ENCODE results near the gene PLA2R1.
"Not testable (repeated sequence)": the region's sequence is repeated elsewhere in the genome, so short reads cannot be mapped to it uniquely, and the experiment has no call there.

Gene PLA2R1

GRCh38 chr2:159982842-159983785, 79.3 kb downstream of the PLA2R1 start:
- Mint-ChIP-seq H3K9me3 (no peaks in the 10 kb centered on the region), H3K36me3 (ENCODE audit: insufficient read depth) (no peaks in the 10 kb centered on the region), H3K4me1 (no peaks in the 10 kb centered on the region), H3K27me3 (peaks cover 51% of the 10 kb centered on the region), H3K27ac (ENCODE audit: low read depth) (no peak overlapping the region), H3K4me3 (no peak overlapping the region)
- ATAC-seq (replicated peaks; ENCODE audit: extremely low read depth, poor library complexity, severe bottlenecking) (no peak), DNase-seq (ENCODE audit: low spot score in 2 of 2) (no peak)

DNA sequence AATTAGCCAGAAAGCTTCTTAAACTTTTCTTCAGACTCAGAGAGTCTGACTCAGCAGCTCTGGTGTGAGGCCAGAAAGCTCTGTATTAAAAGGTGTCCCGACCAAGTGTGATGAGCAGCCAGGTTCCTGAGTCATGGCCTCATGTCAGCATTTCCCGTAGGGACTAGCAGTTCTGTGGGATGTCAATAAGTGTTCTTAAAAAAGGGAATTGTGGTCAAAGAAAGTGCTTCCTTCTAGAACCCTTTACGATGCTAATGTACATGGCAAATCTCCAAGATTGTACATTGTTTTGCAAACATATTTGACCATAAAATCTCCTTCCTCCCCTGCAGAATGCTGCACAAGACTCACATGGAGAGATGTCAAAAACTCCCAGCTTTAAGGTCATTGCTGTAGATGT, 80.1 kb downstream of the PLA2R1 start:
- Mint-ChIP-seq H3K9me3 (no peaks in the 10 kb centered on the region), H3K36me3 (ENCODE audit: insufficient read depth) (no peaks in the 10 kb centered on the region), H3K4me3 (no peak overlapping the region), H3K27me3 (peaks cover 51% of the 10 kb centered on the region), H3K27ac (ENCODE audit: low read depth) (no peak overlapping the region), H3K4me1 (no peaks in the 10 kb centered on the region)
- ATAC-seq (replicated peaks; ENCODE audit: extremely low read depth, poor library complexity, severe bottlenecking) (no peak), DNase-seq (ENCODE audit: low spot score in 2 of 2) (no peak)

- Mint-ChIP-seq H3K27ac (ENCODE audit: low read depth) (no peak overlapping the region), H3K4me3 (no peak overlapping the region), H3K9me3 (no peaks in the 10 kb centered on the region), H3K36me3 (ENCODE audit: insufficient read depth) (no peaks in the 10 kb centered on the region), H3K4me1 (no peaks in the 10 kb centered on the region), H3K27me3 (peaks cover 63% of the 10 kb centered on the region)
- DNase-seq (ENCODE audit: low spot score in 2 of 2) (no peak), ATAC-seq (replicated peaks; ENCODE audit: extremely low read depth, poor library complexity, severe bottlenecking) (no peak)
These were observed 85.8 kb downstream of the PLA2R1 start for GRCh38 chr2:159976527-159977160.

- ATAC-seq (replicated peaks; ENCODE audit: extremely low read depth, poor library complexity, severe bottlenecking) (no peak), DNase-seq (ENCODE audit: low spot score in 2 of 2) (no peak)
- Mint-ChIP-seq H3K27ac (ENCODE audit: low read depth) (no peak overlapping the region), H3K4me3 (no peak overlapping the region), H3K4me1 (no peaks in the 10 kb centered on the region), H3K9me3 (no peaks in the 10 kb centered on the region), H3K27me3 (peaks cover 33% of the 10 kb centered on the region), H3K36me3 (ENCODE audit: insufficient read depth) (no peaks in the 10 kb centered on the region)
These were observed 89.1 kb downstream of the PLA2R1 start for GRCh38 chr2:159973325-159973724.

DNA sequence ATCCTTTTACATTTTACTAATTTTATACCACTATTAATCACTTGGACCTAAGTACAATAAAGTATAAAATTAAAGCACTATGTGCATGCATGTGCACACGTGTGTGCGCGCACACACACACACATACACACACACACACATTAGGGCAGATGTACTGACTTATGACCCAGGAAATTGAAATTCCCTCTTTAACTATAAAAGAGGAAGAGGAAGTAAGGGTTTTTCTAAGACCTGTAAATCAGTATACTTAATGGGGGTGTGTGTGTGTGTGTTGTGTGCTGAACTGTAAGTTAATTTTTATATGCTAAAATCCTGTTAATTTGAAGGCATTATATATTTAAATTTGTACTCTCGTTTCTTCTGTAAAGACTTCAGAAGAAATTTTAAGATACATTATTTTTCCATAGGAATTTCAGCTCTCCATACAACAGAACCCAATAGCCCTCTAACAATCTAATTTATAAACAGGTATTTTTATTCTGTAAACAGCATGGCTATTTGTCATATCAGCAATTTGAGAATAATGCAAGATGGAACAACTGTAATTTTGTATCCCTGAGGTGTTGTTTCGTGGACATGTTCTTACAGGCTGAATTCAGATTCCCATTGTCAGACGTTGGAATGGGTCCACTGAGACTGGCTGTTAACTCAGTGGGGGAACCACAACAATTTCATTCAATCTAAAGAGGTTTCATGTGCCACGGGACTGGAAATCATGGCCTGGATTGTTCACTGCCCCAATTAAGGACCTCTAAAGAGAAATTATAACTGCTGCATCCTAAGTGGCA, 90.9 kb downstream of the PLA2R1 start:
- Mint-ChIP-seq H3K27ac (ENCODE audit: low read depth) (no peak overlapping the region), H3K4me3 (no peak overlapping the region), H3K9me3 (no peaks in the 10 kb centered on the region), H3K27me3 (peaks cover 15% of the 10 kb centered on the region), H3K4me1 (no peaks in the 10 kb centered on the region), H3K36me3 (ENCODE audit: insufficient read depth) (no peaks in the 10 kb centered on the region)
- DNase-seq (ENCODE audit: low spot score in 2 of 2) (no peak), ATAC-seq (replicated peaks; ENCODE audit: extremely low read depth, poor library complexity, severe bottlenecking) (no peak)

GRCh38 chr2:159970548-159970947, 91.9 kb downstream of the PLA2R1 start:
- peaks cover 15% of the 10 kb centered on the region for H3K27me3 Mint-ChIP-seq
- not testable (repeated sequence) for ATAC-seq (replicated peaks; ENCODE audit: extremely low read depth, poor library complexity, severe bottlenecking); H3K9me3 Mint-ChIP-seq; DNase-seq (ENCODE audit: low spot score in 2 of 2); H3K27ac Mint-ChIP-seq (ENCODE audit: low read depth); H3K4me1 Mint-ChIP-seq; H3K36me3 Mint-ChIP-seq (ENCODE audit: insufficient read depth); H3K4me3 Mint-ChIP-seq

DNA sequence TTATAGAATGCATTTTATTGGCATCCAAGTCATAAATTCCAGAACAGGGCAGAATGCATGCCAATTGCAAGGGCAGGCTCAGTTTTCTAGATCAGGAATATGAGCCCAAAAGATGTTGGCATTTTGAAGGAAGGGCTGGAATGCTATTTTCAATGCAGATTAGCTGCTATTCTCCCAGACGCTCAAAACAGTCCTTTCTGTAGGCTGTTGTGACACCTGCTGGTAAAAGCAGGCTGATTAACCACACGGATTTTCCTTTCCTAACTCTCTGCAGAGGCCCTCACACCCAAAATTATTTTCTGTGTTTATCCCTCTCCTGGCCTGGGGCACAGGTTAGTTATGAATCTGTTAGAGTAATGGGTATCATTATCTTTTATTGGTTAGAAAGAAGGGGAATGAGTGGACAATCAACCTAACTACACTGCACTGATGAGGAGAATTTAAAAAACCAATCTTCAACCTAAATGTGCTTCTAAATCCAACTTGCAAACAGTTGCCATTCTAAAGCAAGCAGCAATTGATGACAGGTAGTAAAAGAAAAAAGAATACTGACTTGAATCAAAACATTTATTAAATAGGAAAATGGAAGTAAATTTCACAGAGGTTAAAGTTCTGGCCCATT, 94.0 kb downstream of the PLA2R1 start:
- H3K27ac Mint-ChIP-seq (ENCODE audit: low read depth) = no peak overlapping the region
- H3K9me3 Mint-ChIP-seq = no peaks in the 10 kb centered on the region
- no peak overlapping the region for H3K4me3 Mint-ChIP-seq
- no peak for DNase-seq (ENCODE audit: low spot score in 2 of 2)
- ATAC-seq (replicated peaks; ENCODE audit: extremely low read depth, poor library complexity, severe bottlenecking) = no peak
- H3K4me1 Mint-ChIP-seq = no peaks in the 10 kb centered on the region
- peaks cover under 1% of the 10 kb centered on the region for H3K27me3 Mint-ChIP-seq
- H3K36me3 Mint-ChIP-seq (ENCODE audit: insufficient read depth) = no peaks in the 10 kb centered on the region

DNA sequence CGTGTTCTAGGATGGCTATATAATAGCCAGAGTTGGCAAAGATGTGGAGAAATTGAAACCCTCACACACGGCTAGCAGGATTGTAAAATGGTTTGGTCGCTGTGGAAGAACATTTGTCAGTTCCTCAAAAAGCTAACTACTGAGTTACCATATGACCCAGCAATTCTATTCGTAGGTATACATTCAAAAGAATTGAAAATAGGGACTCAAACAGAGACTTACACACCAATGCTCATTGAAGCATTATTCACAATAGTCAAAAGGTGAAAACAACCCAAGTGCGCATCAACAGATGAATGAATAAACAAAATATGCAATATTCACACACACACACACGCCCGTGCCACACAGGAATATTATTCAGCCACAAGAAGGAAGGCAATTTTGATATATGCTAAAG, 98.7 kb downstream of the PLA2R1 start:
- H3K9me3 Mint-ChIP-seq = no peaks in the 10 kb centered on the region
- no peak overlapping the region for H3K27ac Mint-ChIP-seq (ENCODE audit: low read depth)
- ATAC-seq (replicated peaks; ENCODE audit: extremely low read depth, poor library complexity, severe bottlenecking) (no peak), DNase-seq (ENCODE audit: low spot score in 2 of 2) (no peak)
- H3K27me3 Mint-ChIP-seq = peaks cover 14% of the 10 kb centered on the region
- H3K4me3 Mint-ChIP-seq = no peak overlapping the region
- H3K36me3 Mint-ChIP-seq (ENCODE audit: insufficient read depth) = no peaks in the 10 kb centered on the region
- H3K4me1 Mint-ChIP-seq = no peaks in the 10 kb centered on the region

DNA sequence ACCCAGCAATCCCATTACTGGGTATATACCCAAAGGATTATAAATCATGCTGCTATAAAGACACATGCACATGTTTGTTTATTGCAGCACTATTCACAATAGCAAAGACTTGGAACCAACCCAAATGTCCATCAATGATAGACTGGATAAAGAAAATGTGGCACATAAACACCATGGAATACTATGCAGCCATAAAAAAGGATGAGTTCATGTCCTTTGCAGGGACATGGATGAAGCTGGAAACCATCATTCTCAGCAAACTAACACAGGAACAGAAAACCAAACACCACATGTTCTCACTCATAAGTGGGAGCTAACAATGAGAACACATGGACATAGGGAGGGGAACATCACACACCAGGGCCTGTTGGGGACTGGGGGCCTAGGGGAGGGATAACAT, 99.9 kb downstream of the PLA2R1 start:
- not testable (repeated sequence) for ATAC-seq (replicated peaks; ENCODE audit: extremely low read depth, poor library complexity, severe bottlenecking); H3K4me1 Mint-ChIP-seq; H3K4me3 Mint-ChIP-seq; H3K27ac Mint-ChIP-seq (ENCODE audit: low read depth); H3K9me3 Mint-ChIP-seq; H3K36me3 Mint-ChIP-seq (ENCODE audit: insufficient read depth); DNase-seq (ENCODE audit: low spot score in 2 of 2)
- peaks cover 21% of the 10 kb centered on the region for H3K27me3 Mint-ChIP-seq

DNA sequence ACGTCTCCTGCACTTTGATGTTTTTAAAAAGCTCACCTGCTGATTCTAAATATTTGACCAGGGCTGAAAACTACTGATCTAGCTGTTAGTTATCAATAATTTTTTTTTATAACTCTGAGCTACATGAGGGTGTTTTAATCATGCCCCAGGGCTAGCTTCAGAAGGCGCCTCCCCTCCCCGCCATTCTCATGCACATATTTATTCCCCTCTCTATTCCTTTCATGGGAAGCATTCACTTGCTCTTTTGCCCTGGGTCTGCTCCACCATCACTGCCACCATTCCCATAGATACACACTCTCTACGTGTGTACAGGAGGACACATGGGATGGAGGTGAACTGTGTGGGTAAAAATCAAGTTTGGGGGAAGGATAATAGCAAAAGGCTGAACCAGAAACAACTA, 101.0 kb downstream of the PLA2R1 start:
- Mint-ChIP-seq H3K9me3 (no peaks in the 10 kb centered on the region), H3K36me3 (ENCODE audit: insufficient read depth) (no peaks in the 10 kb centered on the region), H3K27ac (ENCODE audit: low read depth) (no peak overlapping the region), H3K4me1 (no peaks in the 10 kb centered on the region), H3K27me3 (peaks cover 32% of the 10 kb centered on the region), H3K4me3 (no peak overlapping the region)
- ATAC-seq (replicated peaks; ENCODE audit: extremely low read depth, poor library complexity, severe bottlenecking) = no peak
- no peak for DNase-seq (ENCODE audit: low spot score in 2 of 2)

DNA sequence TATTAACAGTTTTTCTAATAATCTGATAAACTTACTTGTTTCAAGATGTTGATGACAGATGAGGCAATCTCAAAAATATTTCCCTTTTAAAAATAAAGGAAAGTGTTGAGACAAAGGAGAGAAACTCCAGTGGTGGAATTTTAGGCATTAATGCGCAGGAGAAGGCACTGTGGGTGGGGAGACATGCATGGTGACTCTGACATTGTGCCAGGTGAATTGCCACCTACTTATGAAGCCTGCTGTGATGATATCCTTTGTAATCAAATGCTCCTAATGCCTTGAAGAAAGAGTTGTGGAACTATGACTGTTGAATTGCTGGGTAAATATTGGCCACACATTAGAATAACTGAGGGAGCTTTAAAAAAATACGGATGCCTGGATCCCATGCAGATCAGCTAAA, 101.4 kb downstream of the PLA2R1 start:
- Mint-ChIP-seq H3K4me3 (no peak overlapping the region), H3K4me1 (no peaks in the 10 kb centered on the region), H3K9me3 (no peaks in the 10 kb centered on the region), H3K36me3 (ENCODE audit: insufficient read depth) (no peaks in the 10 kb centered on the region), H3K27ac (ENCODE audit: low read depth) (no peak overlapping the region), H3K27me3 (peaks cover 34% of the 10 kb centered on the region)
- no peak for DNase-seq (ENCODE audit: low spot score in 2 of 2)
- ATAC-seq (replicated peaks; ENCODE audit: extremely low read depth, poor library complexity, severe bottlenecking) = no peak

GRCh38 chr2:159960414-159960813, 102.0 kb downstream of the PLA2R1 start:
- no peak for DNase-seq (ENCODE audit: low spot score in 2 of 2)
- Mint-ChIP-seq H3K9me3 (no peaks in the 10 kb centered on the region), H3K4me3 (no peak overlapping the region), H3K4me1 (no peaks in the 10 kb centered on the region), H3K27ac (ENCODE audit: low read depth) (no peak overlapping the region), H3K27me3 (peaks cover 34% of the 10 kb centered on the region), H3K36me3 (ENCODE audit: insufficient read depth) (no peaks in the 10 kb centered on the region)
- no peak for ATAC-seq (replicated peaks; ENCODE audit: extremely low read depth, poor library complexity, severe bottlenecking)

Data from central memory CD8-positive, alpha-beta T cell (primary cell).